NCI-H345 (cell line): ENCODE measurements around the gene FGF10.

Experiments used
- DNase-seq: peaks from one replicate; lab custom pipeline; 2025; lab: John Stamatoyannopoulos, UW

The FGF10 gene

DNA sequence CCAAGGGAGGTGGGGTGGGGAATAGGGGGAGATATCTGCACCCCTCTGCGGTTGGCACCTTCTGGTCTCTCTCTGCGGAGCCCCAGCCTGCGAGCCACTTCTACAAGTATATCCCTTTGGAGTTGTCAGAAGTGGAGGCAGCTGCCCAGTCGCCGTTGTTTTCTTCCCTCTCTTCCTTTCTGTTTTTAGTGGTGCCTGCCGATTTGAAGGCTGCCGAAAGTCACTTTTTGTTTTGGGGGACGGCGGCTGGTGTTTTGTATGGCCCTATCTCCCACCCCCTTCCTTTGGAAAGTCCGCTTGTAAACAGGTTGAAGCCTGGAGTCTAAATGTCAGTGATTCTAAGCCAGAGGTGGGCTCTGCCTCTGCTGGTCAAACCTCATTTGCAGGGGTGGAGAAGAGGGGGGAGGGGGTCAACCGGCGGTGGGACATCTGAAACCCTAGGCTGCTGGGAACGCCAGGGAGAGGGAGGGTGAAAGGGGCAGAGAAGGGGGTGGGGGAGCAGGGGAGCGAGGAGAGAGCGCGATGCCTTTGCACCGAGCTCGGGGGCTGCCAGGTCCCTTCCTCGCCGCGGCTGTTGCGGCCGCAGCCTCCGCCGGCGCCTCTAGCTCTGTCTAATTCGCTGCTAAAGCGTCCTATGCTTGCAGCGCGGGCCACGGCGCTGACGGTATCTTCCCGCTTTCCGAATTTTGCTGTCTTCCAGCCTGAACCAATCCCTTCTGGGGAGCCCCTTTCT is at the start of gene FGF10:
Gene FGF10, minus strand, starts transcription at position 331 of the 733 bp plus-strand sequence. CDS start 738 bp downstream, outside the sequence.
- DNase-seq = peak; percentile 13

DNA sequence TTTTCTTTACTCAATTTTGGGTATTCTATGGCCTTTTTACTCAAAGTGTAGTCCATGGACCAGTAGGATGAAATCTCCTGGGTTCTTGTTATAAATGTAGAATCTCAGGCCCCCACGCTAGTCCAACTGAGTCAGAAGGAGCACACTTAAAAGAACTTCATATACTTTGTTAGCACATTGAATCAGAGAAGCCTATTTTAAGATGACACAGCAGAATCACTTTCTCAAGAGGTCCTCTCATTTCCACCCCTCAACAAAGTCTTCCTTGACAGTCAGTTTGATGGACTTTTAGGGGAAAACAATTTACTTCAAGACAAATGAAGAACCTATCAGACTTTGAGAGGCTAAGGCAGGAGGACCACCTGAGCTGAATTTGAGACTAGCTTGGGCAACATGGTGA is 37.7 kb upstream of the FGF10 start:
- DNase-seq = no peak

DNA sequence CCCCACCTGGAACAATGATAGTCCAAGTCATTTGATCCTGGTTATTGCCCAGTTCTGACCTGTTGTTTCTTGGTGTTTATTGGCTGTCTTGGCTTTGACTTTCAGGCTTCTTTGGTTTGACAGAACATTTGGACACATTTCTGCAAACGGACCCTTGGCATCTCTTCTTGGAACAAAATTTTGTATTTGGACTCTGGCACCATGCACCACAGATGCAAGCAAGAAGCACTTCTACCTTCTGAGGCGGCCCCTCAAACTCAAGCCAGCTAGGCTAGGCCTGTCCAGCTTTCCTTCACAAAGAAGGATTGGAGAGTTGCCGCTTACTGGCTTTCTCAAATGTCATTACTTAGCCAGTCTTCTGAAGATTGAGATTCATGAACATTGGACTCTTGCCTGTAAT is 23.1 kb upstream of the FGF10 start:
- no peak for DNase-seq

DNA sequence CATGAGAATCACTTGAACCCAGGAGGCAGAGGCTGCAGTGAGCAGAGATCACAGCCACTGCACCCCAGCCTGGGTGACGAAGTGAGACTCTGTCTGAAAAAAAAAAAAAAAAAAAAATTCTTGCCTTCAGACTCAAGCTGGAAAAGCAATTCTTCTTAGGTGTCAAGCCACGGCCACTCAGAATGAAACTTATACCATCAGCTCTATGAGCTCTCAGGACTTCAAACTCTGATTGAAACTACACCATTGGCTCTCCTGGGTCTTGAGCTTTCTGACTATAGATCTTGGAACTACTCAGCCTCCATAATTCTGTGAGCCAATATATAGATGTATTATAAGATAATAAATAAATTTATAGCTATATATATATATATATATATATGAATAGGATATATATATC is 12.9 kb upstream of the FGF10 start:
- no peak for DNase-seq

DNA sequence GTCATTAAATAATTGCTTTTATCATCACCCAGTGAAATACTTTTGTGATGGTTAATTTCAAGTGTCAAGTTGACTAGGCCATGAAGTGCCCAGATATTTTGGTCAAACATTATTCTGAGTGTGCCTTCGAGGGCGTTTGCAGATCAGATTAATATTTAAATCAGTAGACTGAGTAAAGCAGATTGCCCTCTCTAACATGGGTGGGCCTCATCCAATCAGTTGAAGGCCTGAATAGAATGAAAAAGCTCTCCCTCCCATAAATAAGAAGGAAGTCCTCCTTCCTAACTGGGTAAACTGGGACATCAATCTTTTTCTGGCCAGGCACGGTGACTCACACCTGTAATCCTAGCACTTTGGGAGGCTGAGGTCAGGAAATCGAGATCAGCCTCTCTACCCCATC is 12.4 kb upstream of the FGF10 start:
- no peak for DNase-seq

DNA sequence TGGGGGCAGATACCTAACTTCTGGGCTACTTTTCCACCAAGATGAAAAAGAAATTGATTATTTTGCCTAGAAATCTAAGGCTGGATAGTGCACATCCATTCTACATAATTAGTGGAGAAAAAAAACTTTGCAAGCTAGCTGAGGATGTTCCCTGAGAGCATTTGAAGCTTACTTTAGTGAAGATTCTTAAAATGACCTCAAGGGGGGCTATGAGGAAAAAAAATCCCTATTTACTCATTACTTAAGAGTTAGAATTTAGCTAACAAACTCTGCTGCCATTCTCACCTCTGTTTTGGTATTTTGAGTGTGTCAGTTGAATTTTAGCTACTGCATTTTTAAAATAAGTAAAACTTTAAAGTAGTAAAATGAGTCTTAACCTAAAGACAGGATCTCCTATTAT is 9.2 kb upstream of the FGF10 start:
- no peak for DNase-seq

DNA sequence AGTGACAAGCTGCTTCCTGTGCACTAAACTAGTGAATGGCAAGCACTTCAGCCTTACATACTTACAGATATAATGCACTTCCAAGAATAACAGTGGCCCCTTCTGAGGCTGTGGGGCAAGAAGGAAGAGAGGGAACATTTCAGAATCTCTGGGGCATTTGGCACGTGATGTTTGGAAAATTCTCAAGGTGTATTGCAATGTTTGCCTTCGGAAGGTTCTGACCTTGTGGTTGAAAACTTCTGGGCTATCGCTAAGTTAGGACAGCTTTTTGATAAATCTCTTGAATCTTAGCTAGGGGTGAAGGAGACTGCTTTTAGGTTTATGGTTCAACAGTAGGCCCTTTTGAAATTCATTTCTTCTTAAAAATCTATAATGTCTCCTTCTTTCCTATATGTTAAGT is 7.1 kb upstream of the FGF10 start:
- no peak for DNase-seq

DNA sequence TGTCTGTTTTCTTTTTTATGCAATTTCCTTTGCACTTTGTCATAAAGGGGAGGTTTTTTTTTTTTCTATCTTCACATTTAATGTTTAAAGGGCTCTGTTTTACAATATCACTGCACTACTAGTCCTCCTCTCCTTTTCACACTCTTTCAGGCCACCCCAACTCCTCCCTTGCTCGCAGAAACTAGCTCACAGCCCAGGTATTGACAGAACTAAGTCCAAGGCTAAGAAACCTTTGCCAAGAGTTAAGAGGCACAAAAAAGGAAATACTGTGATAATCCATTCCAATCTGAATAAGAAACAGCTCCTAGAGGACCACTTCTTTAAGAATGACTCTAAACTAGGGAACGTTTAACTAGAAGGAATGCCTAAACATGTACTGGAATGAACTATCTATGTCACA is 1.1 kb upstream of the FGF10 start:
- no peak for DNase-seq

DNA sequence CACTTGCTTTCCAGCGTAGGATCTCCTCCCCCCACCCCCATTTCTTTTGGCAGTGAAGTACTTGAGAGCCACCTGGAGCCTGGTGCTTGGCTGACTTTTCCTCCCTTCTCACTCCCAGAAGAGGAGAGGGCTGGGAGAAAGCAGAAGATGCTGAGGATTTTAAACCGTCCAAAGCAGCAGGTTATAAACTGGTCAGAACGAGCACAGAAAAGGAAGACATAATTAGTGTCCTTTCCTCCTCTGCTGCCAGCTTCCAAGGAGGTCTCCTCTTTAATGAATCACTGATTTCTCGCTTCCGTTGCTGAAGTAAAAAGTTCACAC is 563 bp upstream of the FGF10 start:
- no peak for DNase-seq

DNA sequence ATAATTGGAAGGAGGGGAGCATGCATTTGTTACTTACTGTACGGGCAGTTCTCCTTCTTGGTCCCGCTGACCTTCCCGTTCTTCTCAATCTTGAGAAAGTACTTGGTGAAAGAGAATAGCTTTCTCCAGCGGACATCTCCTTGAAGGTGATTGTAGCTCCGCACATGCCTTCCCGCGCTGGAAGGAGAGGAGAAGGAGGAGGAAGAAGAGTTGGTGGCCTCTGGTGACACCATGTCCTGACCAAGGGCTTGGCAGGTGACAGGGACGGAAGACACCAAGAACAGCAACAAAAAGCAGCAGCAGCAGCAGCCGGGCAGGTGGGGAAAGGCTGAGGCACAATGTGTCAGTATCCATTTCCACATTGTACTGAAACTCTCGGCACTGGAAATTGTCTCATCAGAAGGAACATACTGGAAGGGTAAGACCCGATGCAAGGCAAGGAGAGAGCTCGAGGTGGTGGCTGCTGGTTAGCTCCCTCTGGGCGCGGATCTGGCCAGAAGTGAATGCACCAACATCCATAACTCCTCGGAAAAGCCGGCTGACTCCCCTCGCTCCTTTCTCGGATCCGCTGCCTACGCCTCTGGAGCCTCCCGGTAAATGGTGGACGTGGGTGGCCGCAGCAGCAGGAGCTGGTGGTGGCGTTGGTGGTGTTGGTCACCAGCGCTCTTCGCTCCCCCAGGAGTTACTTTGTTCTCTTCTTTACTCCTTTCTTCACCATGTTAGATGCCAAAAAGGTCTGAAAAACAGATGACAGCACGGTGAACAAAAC is 715 bp downstream of the FGF10 start:
- no peak for DNase-seq

DNA sequence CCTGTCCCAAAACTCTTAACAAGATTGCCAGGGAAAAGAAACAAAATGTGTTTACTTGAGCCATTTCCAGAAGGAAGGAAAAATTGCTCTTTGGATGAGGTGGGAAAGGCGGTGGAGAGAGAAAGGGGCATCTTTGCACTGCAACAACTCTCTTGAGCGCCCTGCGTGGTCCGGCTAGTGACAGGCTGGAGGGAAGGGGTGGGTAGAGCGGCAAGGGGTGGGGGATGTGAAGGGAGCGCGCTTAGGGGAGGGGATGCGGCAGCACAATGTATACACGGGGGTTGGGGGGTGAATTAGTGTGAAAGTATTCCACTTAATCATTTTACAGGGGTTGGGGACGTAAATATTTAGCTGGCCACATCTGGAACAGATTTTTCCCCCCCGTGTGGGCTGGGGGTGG is 1.3 kb downstream of the FGF10 start:
- DNase-seq = no peak

DNA sequence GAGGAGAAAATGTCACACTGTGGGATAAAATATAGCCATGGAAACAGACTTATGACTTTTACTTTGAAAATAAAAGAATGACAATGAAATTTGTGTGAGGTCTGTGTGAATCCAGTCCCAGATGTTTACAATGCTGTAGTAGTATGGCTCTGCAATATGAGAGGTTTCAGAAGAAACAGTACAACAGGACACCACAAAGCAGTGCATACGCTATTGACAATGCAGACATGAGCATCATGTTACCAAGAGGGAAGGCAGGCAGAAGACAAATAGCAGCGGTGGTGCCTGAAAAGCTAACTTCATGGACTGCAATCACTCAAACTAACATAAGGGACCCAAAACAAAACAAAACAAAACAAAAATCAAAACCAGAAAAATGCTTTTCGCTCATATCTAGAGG is 1.8 kb downstream of the FGF10 start:
- no peak for DNase-seq

DNA sequence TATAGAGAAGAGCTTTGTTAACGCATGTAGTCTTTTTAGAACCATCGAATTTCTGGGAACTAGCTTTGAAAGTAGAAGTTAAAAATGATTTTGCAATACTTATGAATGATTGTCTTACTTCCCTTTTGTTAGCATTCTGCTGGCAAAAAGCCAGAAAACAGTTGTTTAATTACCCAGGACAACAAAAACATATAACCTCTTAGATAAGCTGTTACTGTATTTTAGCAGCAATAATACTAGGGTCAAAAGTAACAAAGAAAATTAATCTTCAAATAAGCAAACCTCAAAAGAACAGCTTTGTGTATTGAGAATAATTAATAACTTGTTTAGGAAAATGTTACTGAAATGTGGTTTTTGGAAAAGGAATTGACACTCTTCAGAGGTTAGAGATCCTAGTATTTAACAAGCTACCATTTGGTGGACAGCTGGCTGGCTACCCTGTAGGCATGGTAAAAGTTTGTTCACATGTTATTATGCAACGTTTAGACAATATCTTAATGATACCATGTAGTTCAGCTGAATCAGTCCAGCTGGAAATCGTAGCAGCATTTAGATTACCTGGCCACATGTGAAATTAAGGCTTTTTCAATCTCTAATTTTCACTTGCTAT is 3.8 kb downstream of the FGF10 start:
- no peak for DNase-seq

DNA sequence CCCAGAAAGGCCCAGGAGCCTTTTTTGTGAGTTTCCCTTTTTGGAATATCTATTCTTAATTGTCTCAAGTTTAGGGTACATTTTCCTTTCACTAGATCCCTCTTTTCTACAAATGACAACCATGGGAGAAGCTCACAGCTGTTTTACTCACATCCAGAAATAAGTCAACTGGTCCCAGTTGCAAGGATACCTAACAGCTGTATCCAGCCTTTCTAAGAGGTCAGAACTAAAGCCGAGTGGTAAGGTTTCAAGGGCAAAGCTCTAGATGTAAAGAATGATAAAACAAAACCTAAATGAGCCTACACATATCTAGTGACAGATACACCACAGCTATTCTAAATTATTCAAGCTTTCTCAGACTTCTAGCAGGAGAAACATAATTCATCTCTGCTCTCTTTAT is 4.4 kb downstream of the FGF10 start:
- no peak for DNase-seq

DNA sequence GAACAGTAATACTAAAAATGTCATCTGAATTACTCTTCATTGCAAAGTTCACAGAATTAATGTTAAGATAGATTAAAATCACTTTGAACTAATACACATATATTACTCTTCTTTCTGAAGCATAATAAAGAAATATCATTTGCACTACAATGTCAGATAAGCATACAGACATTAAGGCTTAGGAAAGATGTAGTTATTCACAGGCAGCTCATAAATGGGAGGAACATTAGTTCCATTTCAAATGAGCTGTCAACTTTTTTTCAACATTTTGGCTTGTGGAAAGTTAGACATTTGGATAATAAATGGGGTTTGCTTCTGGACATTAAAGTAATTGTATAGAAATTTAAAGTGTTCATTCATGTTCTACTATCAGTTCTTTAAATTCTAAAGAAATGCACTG is 6.3 kb downstream of the FGF10 start:
- no peak for DNase-seq

DNA sequence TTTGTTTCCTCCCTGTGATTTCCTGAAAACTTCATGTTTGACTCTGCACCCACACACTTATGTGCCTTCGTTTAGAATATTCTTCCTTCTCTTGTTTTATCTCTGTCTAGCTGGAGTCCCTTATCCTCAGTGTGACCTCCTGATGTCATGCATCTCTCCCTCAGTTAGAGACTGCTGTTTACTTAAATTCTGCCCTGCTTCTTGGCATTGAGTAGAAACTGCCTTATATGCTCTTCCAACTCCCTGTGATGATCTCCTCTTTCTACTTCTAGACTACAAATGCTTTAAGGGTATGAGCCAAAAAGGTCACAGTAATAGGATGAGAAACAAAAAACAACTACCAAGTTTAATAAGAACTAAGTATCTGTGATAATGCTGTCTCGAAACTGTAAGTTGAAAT is 12.2 kb downstream of the FGF10 start:
- no peak for DNase-seq

DNA sequence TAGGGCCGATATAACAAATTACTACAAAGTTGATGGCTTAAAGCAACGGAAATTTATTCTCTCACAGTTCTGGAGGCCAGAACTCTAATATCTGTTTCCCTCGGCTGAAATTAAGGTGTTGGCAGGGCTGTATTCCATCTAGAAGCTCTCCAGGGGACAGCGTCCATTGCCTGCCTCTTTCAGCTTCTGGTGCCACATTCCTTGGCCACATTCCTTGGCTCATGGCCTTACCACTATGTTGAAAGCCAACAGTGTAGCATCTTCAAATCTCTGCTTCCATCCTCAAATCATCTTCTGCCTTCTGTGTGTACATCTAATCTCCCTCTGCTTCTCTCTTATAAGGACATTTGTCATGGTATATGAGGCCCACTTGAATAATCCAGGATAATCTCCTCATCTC is 17.2 kb downstream of the FGF10 start:
- no peak for DNase-seq

DNA sequence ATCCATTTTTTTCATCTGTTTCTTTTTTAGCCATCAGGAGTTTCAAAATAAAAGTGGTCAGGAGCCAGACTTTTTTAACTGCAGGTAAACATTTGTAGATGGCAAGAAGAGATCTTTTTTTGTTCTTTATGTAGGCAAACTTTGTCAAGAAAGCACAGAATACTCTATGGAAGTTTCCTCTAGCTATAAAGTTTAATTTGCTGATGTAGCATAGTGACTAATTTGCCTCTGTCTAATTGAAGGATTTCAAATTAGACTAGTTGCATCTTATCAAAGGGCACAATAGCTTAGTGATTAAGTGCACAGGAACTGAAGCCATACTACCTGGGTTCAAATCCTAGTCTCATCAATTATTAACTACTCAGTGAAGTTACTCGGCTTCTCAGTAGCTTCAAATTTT is 22.0 kb downstream of the FGF10 start:
- no peak for DNase-seq

DNA sequence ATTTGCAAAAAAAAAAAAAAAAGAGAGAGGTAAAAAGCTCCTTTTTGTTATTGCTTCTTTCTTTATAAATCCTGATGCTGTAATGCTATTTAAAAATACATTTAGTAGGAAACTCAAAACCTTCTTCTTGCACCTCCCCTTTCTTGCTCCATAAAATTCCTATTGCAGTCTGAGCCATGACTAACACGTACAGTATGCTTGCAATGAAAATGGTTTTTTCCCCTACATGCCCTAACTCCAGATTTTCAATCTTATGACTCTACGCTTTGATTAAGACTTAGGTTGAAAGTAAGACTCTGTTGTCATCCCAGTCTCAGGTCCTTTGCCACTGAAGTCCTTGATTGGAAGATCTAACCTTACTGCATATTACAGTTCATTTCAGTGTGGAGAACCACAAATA is 23.9 kb downstream of the FGF10 start:
- no peak for DNase-seq

DNA sequence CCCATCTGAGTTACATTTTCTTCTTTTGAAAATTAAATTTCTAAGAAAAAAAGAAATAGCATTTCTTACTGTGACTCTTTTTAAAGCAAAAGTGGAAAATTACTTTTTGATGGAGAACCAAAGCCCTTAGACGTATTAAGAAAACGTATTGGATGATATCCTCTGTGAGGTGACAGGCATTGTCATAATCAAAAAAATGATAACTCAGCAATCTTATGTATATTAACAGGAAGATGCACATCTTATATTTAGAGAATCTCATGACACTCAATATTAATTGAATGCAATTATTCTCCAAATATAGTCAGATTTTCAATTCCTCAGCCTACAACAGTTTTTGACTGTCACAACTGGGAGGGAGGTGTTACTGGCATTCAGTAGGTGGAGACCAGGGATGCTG is 25.1 kb downstream of the FGF10 start:
- DNase-seq = no peak

DNA sequence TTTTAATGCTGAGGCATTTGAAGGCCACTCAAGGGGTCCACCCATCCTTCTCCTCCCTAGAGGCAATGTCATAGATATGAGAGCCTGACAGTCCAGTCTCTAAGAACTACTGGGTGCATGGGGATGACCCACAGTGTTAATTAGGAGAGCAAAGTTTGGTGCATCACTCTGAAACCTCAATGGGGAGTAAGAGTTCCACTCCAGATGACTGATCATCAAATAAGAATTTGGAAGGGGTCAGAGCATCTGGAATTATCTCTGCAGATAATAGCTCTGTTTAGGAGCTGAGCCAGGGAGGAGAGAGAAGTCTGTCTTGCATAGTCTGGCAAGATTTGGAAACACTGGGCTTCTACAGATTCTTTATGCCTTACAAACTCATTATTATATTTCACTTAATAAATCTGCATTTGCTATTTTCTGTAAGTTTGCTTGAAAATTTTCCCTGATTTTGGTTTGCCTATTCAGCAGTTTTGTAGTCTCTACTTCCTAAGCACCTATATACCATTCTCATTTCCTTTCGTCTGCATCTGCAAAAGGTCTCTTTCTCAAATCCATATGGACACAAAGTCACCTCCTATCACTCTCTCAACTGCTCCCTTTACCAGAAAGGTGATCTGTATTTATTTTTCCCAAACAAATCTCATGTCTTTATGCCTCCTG is 27.7 kb downstream of the FGF10 start:
- DNase-seq = no peak

DNA sequence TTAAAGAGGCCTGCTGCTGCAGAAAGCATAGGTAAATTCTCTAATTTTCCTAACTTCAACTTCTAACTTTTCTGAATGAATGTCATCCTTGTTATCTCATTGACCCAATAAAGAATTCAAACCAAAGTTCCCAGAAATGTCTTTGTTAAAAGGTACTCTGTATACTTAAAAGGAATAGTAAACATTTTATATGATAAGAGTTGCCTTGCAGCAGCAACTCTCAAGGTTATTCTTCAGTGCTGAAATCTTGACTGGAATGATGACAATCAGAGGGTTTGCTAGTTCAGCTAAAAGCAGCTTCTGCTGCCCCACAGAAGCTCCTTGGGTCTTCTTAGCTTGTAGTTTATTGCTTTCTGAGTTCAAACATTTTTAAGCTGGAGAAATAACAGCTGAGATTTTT is 28.3 kb downstream of the FGF10 start:
- DNase-seq = no peak

DNA sequence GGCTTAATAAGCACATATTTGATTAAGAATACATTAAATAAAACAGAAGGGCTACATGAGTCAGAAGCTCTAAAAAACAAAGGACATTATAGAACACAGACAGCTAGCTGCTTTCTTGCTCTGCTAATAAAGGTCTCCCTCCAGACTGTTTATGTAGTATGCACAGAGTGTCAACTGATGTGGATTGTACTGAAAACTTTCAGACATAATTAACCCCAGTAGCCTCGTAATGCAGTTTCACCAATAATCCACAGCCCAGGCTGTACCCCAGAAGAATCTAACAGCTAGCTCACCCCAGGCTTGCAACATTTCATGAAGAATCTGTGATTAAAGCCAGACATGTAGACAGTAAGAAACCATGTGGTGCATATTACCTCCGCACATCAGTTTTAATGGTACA is 30.8 kb downstream of the FGF10 start:
- DNase-seq = no peak
